K562 (cell line): ENCODE data around the gene IGSF21. TPM values are rescaled to one million over a fixed set of nuclear protein-coding genes. Genes with fewer than 3 reads are reported as not detected.

ENCODE experiments used
- ATF7 ChIP-seq: fragments of 450-650 bp; IDR thresholded peaks from 2 replicates; pipeline ENCODE4 v1.7.1; 2014; ENCODE audit warnings: mild to moderate bottlenecking, moderate library complexity
- RAD21 ChIP-seq, 2 experiments: fragments of 250-450 bp in 1 of 2; fragments of 450-650 bp in 1 of 2; sonication (Bioruptor Pico) in 1 of 2; formaldehyde crosslinking in 1 of 2; IDR thresholded peaks in 1 of 2; conservative IDR thresholded peaks in 1 of 2; 2 replicates each; pipeline versions ENCODE4 v1.4.0 to v1.8.0; 2020 to 2022; ENCODE audit warnings: mild to moderate bottlenecking in 2 of 2, moderate library complexity in 1 of 2
- SMC3 ChIP-seq: conservative IDR thresholded peaks from 2 replicates; pipeline ENCODE4 v1.6.1; 2011; ENCODE audit warnings: low read depth, low read length, improper control_type of control experiment; ENCODE audit not compliant: insufficient read depth
- ZNF79 ChIP-seq: fragments of 250-450 bp; sonication (Bioruptor Pico); IDR thresholded peaks from 2 replicates; pipeline ENCODE4 v1.4.0; 2020; ENCODE audit warnings: low read depth, mild to moderate bottlenecking, moderate library complexity
- polyA plus RNA-seq, 8 experiments: library from polyadenylated mRNA; depleted of rRNA in 4 of 8; stranded (reverse) in 5 of 8; unstranded in 3 of 8; fragments of >200 nt; fragmentation: Nextera tagmentation in 2 of 8; fragmentation: Illumina TruSeq in 1 of 8; extraction: Ambion mirVana in 2 of 8; extraction: Trizol in 1 of 8; gene quantifications; 2 replicates each; pipeline versions ENCODE4 v1.2.1 to v1.2.3, GENCODE V29; 2011 to 2014; ENCODE audit warnings: inconsistent platforms in 1 of 8, missing spikeins in 1 of 8
- total RNA-seq, 7 experiments: library from RNA; depleted of rRNA in 6 of 7; stranded (reverse); fragments of >200 nt in 6 of 7; fragmentation: Illumina TruSeq in 2 of 7; extraction: Trizol in 2 of 7; gene quantifications; 2 replicates each; pipeline versions ENCODE4 v1.2.1 to v1.2.3, GENCODE V29; 2011 to 2021; ENCODE audit warnings: low replicate concordance in 1 of 7
- TF ChIP-seq, protein P1 (sequence below), 3 experiments: IDR thresholded peaks in 2 of 3; conservative IDR thresholded peaks in 1 of 3; 2 replicates each; pipeline ENCODE4 v1.5.1; 2011 to 2012; ENCODE audit warnings: low read length in 3 of 3, mild to moderate bottlenecking in 3 of 3, control low read depth in 2 of 3, improper control_type of control experiment in 1 of 3, inconsistent platforms in 1 of 3, low read depth in 1 of 3, mixed read lengths in 1 of 3, moderate library complexity in 1 of 3; ENCODE audit not compliant: insufficient read depth in 2 of 3
- TF ChIP-seq, protein P2 (sequence below): sonication (generic); formaldehyde crosslinking; IDR thresholded peaks from 2 replicates; pipeline ENCODE4 v1.8.0; 2022; ENCODE audit warnings: mild to moderate bottlenecking, missing genetic modification reagents
- TF ChIP-seq, protein P3 (sequence below), 2 experiments: fragments of 450-650 bp; formaldehyde crosslinking in 1 of 2; IDR thresholded peaks; 2 replicates each; pipeline versions ENCODE4 v1.4.0 to v1.6.1; 2014 to 2020; ENCODE audit warnings: mild to moderate bottlenecking in 2 of 2, borderline replicate concordance in 1 of 2, low read depth in 1 of 2
- TF ChIP-seq, protein P4 (sequence below): IDR thresholded peaks from 2 replicates; pipeline ENCODE4 v1.6.1; 2011; ENCODE audit warnings: borderline replicate concordance, low read depth, mild to moderate bottlenecking, moderate library complexity, low read length; ENCODE audit not compliant: insufficient read depth, poor library complexity, severe bottlenecking

IGSF21 gene
- total and polyA plus RNA-seq, 9 of the 15 experiments (the other 6 are each of a cell fraction or from before 2014, with no cell fraction given): not detected

DNA sequence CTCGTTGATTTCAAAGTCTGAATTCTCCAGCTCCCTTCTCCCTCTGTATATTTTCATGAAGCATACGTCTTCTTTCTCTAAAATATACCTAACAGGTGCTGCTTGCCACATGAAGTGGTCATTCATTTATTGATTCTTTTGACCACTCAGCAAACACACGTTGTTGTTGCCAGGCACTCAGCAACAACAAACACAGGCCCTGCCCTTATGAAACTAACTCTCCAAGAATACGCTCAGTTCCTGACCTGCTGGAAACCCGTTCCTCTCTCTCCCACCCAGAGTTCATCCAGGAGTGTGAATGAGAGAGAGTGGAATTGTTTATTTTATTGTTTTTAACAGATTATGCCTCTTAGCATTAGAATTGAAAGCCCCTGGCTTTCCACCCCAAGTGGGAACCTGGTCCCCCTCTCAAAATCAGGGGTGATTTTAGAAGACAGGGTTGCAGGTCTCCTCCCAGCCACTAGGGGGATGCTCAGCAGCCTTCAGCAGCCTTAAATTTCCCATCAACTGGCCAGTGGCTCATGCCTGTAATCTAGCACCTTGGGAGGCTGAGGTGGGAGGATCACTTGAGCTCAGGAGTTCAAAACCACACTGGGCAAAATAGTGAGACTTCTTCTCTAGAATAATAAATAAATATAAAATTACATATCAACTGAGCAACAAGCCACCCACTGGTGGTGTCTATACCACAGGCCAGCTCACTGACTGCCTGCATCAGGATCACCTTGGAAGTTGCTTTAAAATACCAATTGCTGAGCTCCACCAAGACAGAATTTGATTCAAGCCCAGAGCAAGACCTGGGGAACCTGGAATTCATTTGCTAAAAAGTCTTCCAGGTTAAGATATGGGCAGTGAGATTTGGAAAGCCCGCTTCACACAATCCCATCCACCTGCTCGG lies 192.1 kb downstream of the IGSF21 start (continued):
- TF ChIP-seq, protein P1, sequence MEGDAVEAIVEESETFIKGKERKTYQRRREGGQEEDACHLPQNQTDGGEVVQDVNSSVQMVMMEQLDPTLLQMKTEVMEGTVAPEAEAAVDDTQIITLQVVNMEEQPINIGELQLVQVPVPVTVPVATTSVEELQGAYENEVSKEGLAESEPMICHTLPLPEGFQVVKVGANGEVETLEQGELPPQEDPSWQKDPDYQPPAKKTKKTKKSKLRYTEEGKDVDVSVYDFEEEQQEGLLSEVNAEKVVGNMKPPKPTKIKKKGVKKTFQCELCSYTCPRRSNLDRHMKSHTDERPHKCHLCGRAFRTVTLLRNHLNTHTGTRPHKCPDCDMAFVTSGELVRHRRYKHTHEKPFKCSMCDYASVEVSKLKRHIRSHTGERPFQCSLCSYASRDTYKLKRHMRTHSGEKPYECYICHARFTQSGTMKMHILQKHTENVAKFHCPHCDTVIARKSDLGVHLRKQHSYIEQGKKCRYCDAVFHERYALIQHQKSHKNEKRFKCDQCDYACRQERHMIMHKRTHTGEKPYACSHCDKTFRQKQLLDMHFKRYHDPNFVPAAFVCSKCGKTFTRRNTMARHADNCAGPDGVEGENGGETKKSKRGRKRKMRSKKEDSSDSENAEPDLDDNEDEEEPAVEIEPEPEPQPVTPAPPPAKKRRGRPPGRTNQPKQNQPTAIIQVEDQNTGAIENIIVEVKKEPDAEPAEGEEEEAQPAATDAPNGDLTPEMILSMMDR (IDR thresholded peaks at IDR 0.05 in 2 of 3, conservative IDR thresholded peaks at IDR 0.05 in 1 of 3; ENCODE audit: insufficient read depth in 2 of 3, low read depth in 1 of 3, low read length in 3 of 3): peak; percentile 76 to 88 (median 86)
- 0 out of 2 replicates have a peak, but pooled peaks have one; percentile 28 for TF ChIP-seq SMC3
- TF ChIP-seq RAD21 (CRISPR knock-in tag; conservative IDR thresholded peaks at IDR 0.05 in 1 of 2, IDR thresholded peaks at IDR 0.05 in 1 of 2): peak; percentile 35 to 66
- TF ChIP-seq, protein P2, sequence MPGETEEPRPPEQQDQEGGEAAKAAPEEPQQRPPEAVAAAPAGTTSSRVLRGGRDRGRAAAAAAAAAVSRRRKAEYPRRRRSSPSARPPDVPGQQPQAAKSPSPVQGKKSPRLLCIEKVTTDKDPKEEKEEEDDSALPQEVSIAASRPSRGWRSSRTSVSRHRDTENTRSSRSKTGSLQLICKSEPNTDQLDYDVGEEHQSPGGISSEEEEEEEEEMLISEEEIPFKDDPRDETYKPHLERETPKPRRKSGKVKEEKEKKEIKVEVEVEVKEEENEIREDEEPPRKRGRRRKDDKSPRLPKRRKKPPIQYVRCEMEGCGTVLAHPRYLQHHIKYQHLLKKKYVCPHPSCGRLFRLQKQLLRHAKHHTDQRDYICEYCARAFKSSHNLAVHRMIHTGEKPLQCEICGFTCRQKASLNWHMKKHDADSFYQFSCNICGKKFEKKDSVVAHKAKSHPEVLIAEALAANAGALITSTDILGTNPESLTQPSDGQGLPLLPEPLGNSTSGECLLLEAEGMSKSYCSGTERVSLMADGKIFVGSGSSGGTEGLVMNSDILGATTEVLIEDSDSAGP (CRISPR knock-in tag): no peak
- TF ChIP-seq ZNF79 (CRISPR knock-in tag): no peak
- TF ChIP-seq, protein P3, sequence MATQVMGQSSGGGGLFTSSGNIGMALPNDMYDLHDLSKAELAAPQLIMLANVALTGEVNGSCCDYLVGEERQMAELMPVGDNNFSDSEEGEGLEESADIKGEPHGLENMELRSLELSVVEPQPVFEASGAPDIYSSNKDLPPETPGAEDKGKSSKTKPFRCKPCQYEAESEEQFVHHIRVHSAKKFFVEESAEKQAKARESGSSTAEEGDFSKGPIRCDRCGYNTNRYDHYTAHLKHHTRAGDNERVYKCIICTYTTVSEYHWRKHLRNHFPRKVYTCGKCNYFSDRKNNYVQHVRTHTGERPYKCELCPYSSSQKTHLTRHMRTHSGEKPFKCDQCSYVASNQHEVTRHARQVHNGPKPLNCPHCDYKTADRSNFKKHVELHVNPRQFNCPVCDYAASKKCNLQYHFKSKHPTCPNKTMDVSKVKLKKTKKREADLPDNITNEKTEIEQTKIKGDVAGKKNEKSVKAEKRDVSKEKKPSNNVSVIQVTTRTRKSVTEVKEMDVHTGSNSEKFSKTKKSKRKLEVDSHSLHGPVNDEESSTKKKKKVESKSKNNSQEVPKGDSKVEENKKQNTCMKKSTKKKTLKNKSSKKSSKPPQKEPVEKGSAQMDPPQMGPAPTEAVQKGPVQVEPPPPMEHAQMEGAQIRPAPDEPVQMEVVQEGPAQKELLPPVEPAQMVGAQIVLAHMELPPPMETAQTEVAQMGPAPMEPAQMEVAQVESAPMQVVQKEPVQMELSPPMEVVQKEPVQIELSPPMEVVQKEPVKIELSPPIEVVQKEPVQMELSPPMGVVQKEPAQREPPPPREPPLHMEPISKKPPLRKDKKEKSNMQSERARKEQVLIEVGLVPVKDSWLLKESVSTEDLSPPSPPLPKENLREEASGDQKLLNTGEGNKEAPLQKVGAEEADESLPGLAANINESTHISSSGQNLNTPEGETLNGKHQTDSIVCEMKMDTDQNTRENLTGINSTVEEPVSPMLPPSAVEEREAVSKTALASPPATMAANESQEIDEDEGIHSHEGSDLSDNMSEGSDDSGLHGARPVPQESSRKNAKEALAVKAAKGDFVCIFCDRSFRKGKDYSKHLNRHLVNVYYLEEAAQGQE (IDR thresholded peaks at IDR 0.05; ENCODE audit: borderline replicate concordance): peak; percentile 9; the same call in 1 of the 2 replicates
- TF ChIP-seq, protein P3 (CRISPR knock-in tag; IDR thresholded peaks at IDR 0.05; ENCODE audit: low read depth): no peak
- TF ChIP-seq, protein P4, sequence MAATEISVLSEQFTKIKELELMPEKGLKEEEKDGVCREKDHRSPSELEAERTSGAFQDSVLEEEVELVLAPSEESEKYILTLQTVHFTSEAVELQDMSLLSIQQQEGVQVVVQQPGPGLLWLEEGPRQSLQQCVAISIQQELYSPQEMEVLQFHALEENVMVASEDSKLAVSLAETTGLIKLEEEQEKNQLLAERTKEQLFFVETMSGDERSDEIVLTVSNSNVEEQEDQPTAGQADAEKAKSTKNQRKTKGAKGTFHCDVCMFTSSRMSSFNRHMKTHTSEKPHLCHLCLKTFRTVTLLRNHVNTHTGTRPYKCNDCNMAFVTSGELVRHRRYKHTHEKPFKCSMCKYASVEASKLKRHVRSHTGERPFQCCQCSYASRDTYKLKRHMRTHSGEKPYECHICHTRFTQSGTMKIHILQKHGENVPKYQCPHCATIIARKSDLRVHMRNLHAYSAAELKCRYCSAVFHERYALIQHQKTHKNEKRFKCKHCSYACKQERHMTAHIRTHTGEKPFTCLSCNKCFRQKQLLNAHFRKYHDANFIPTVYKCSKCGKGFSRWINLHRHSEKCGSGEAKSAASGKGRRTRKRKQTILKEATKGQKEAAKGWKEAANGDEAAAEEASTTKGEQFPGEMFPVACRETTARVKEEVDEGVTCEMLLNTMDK: no peak
- no peak for TF ChIP-seq ATF7
